NB4 (cell line): ENCODE measurements around the gene HES2.
"Not testable (repeated sequence)": the region's sequence is repeated elsewhere in the genome, so short reads cannot be mapped to it uniquely, and the experiment has no call there.

Experiments
- CTCF ChIP-seq: IDR thresholded peaks from one replicate; pipeline ENCODE4 v1.5.1; 2012; ENCODE audit warnings: low read depth, low read length
- MAX ChIP-seq: IDR thresholded peaks from 2 replicates; pipeline ENCODE4 v1.6.1; 2011; ENCODE audit warnings: low read depth, low read length
- POLR2A ChIP-seq: IDR thresholded peaks from 2 replicates; pipeline ENCODE4 v1.6.1; 2011; ENCODE audit warnings: mild to moderate bottlenecking; ENCODE audit not compliant: insufficient read length; ENCODE audit errors: extremely low read depth

GRCh38 chr1:6428453-6428852 is 8.7 kb upstream of the HES2 start:
- not testable (repeated sequence) for TF ChIP-seq CTCF, MAX, POLR2A
